Breast epithelium (tissue), 4 donors: ENCODE data around the gene CFAP46. TPM values are rescaled to one million over a fixed set of nuclear protein-coding genes. Genes with fewer than 3 reads are reported as not detected.

Experiments
- DNase-seq, 2 donors: peaks; one replicate each; pipeline ENCODE4 v3.0.0-alpha.2; 2019; ENCODE audit warnings: low spot score in 2 of 2
- H3K27ac ChIP-seq, 2 donors: fragments of 200-600 bp; sonication (generic) in 1 of 2; one replicate each; pipeline ENCODE4 v1.5.1; 2016 to 2019; ENCODE audit warnings: mild to moderate bottlenecking in 1 of 2
- H3K27me3 ChIP-seq, 2 donors: fragments of 200-600 bp; sonication (generic) in 1 of 2; one replicate each; pipeline versions ENCODE4 v1.5.1 to v1.6.0; 2017 to 2019; ENCODE audit warnings: control low read depth in 1 of 2, mild to moderate bottlenecking in 1 of 2
- H3K36me3 ChIP-seq: fragments of 200-600 bp; one replicate; pipeline ENCODE4 v1.5.1; 2019
- H3K4me1 ChIP-seq, 2 donors: fragments of 200-600 bp; sonication (generic); one replicate each; pipeline ENCODE4 v1.5.1; 2016 to 2019; ENCODE audit warnings: control low read depth in 1 of 2
- H3K4me3 ChIP-seq, 3 donors: fragments of 200-600 bp; sonication (generic); 1 replicate in 2 of 3; 2 replicates in 1 of 3; pipeline ENCODE4 v1.5.1; 2016 to 2019; ENCODE audit warnings: mild to moderate bottlenecking in 3 of 3, moderate library complexity in 2 of 3
- H3K9me3 ChIP-seq, 2 donors: fragments of 200-600 bp; sonication (generic) in 1 of 2; one replicate each; pipeline ENCODE4 v1.5.1; 2016 to 2019; ENCODE audit warnings: control low read depth in 1 of 2
- CTCF ChIP-seq, 3 donors: fragments of 450-650 bp; IDR thresholded peaks; one replicate each; pipeline ENCODE4 v1.5.1; 2016 to 2017; ENCODE audit warnings: antibody characterized with exemption in 3 of 3, mild to moderate bottlenecking in 3 of 3, moderate library complexity in 3 of 3
- POLR2A ChIP-seq: fragments of 450-650 bp; IDR thresholded peaks from one replicate; pipeline ENCODE4 v1.6.1; 2016; ENCODE audit warnings: antibody characterized with exemption, mild to moderate bottlenecking, moderate library complexity
- POLR2AphosphoS5 ChIP-seq, 3 donors: sonication (generic); formaldehyde crosslinking; IDR thresholded peaks; one replicate each; pipeline ENCODE4 v1.6.1; 2017; ENCODE audit warnings: antibody characterized with exemption in 3 of 3
- intact Hi-C: fragments of 100-400 bp; cut with DNase I; formaldehyde crosslinking; loops from one replicate; pipeline ENCODE4 v1.15.1; 2023; ENCODE audit warnings: low total_unique reads
- total RNA-seq, 3 donors: library from RNA; depleted of rRNA; stranded (reverse); fragments of >200 nt; gene quantifications; one replicate each; pipeline ENCODE4 v1.1.0, GENCODE V29; 2016

Gene CFAP46
- total RNA-seq, 3 donors from 2014 or later: 0.16 to 0.73 (median 0.66) TPM

- Histone ChIP-seq H3K36me3 (no peaks in the 10 kb centered on the region), H3K9me3 (no peaks in the 10 kb centered on the region), H3K4me1 (no peaks in the 10 kb centered on the region), H3K27ac (no peak overlapping the region), H3K27me3 (no peaks in the 10 kb centered on the region), H3K4me3 (no peak overlapping the region)
- intact Hi-C loops: no loop called here
- no peak for DNase-seq
- no peak for TF ChIP-seq CTCF (IDR thresholded peaks at IDR 0.05)
Measured at GRCh38 chr10:132920101-132920925, 22.1 kb downstream of the CFAP46 start.

GRCh38 chr10:132919374-132920100 is 22.8 kb downstream of the CFAP46 start:
- Histone ChIP-seq H3K4me1 (no peaks in the 10 kb centered on the region), H3K36me3 (no peaks in the 10 kb centered on the region), H3K27ac (no peak overlapping the region), H3K9me3 (no peaks in the 10 kb centered on the region), H3K4me3 (no peak overlapping the region), H3K27me3 (no peaks in the 10 kb centered on the region)
- TF ChIP-seq POLR2A: no peak
- no peak for TF ChIP-seq CTCF (IDR thresholded peaks at IDR 0.05)
- TF ChIP-seq POLR2AphosphoS5 (IDR thresholded peaks at IDR 0.05): no peak
- intact Hi-C loops: no loop called here
- DNase-seq: no peak

GRCh38 chr10:132918617-132919373 is 23.6 kb downstream of the CFAP46 start:
- Histone ChIP-seq H3K27ac (no peak overlapping the region), H3K9me3 (no peaks in the 10 kb centered on the region), H3K4me1 (no peaks in the 10 kb centered on the region), H3K27me3 (no peaks in the 10 kb centered on the region), H3K36me3 (no peaks in the 10 kb centered on the region), H3K4me3 (no peak overlapping the region)
- TF ChIP-seq POLR2A (no peak), POLR2AphosphoS5 (IDR thresholded peaks at IDR 0.05) (no peak), CTCF (IDR thresholded peaks at IDR 0.05) (no peak)
- DNase-seq: no peak
- intact Hi-C loops: no loop called here

GRCh38 chr10:132918264-132918616 is 24.1 kb downstream of the CFAP46 start:
- no peak for DNase-seq
- intact Hi-C loops: no loop called here
- no peak overlapping the region for H3K27ac ChIP-seq
- no peak overlapping the region for H3K4me3 ChIP-seq
- H3K36me3 ChIP-seq: no peaks in the 10 kb centered on the region
- no peaks in the 10 kb centered on the region for H3K9me3 ChIP-seq
- TF ChIP-seq CTCF (IDR thresholded peaks at IDR 0.05) (no peak), POLR2A (no peak)
- no peaks in the 10 kb centered on the region for H3K4me1 ChIP-seq
- no peaks in the 10 kb centered on the region for H3K27me3 ChIP-seq
